ENCODE data around the gene SPI1.
A peak's percentile ranks its signal among the peaks of the same experiment; 100 is the strongest.

SPI1 gene

DNA sequence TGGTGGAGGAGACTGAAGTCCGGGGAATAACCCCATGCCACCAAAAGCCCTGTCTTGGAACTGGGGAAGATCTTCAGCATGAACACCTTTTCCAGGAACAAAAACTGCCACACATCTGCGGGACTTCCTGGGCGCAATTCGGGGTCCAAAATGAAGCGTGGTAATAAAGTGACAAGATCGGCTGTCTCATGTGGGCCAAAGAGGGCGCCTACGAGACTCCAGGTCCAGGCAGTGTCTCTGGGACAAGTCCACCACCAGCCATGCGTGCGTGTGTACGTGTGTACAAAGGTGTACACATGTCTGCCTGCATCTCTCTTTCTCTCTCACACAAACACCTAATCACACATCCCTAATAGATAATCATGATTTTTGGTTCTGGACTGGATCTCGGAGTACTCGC is 16.9 kb downstream of the SPI1 start:
- H3K4me3 ChIP-seq (ENCODE audit: low read length): no peak overlapping the region
- no peaks in the 10 kb centered on the region for H3K9me3 ChIP-seq (ENCODE audit: control insufficient read depth, low read length)
- H3K4me1 ChIP-seq (ENCODE audit: control insufficient read depth, insufficient read depth, low read length): no peaks in the 10 kb centered on the region
- no peaks in the 10 kb centered on the region for H3K36me3 ChIP-seq (ENCODE audit: control insufficient read depth, insufficient read depth, low read length, severe bottlenecking)
- no peak for DNase-seq (ENCODE audit: low read depth)
- H3K9ac ChIP-seq (ENCODE audit: low read length): no peak overlapping the region
- H3K27me3 ChIP-seq (replicated peaks; ENCODE audit: control insufficient read depth, insufficient read depth, low read length): peaks cover 12% of the 10 kb centered on the region

- DNase-seq (ENCODE audit: low read depth): no peak
- no peaks in the 10 kb centered on the region for H3K36me3 ChIP-seq (ENCODE audit: control insufficient read depth, insufficient read depth, low read length, severe bottlenecking)
- no peaks in the 10 kb centered on the region for H3K4me1 ChIP-seq (ENCODE audit: control insufficient read depth, insufficient read depth, low read length)
- H3K4me3 ChIP-seq (ENCODE audit: low read length): no peak overlapping the region
- H3K9me3 ChIP-seq (ENCODE audit: control insufficient read depth, low read length): no peaks in the 10 kb centered on the region
- H3K9ac ChIP-seq (ENCODE audit: low read length): no peak overlapping the region
- H3K27me3 ChIP-seq (replicated peaks; ENCODE audit: control insufficient read depth, insufficient read depth, low read length): peaks cover 11% of the 10 kb centered on the region
Observed at GRCh38 chr11:47360341-47360740, 18.0 kb downstream of the SPI1 start.

GRCh38 chr11:47359586-47359985 is 18.8 kb downstream of the SPI1 start:
- Histone ChIP-seq H3K9me3 (ENCODE audit: control insufficient read depth, low read length) (no peaks in the 10 kb centered on the region), H3K9ac (ENCODE audit: low read length) (no peak overlapping the region), H3K27me3 (replicated peaks; ENCODE audit: control insufficient read depth, insufficient read depth, low read length) (peaks cover 4% of the 10 kb centered on the region), H3K4me1 (ENCODE audit: control insufficient read depth, insufficient read depth, low read length) (no peaks in the 10 kb centered on the region), H3K36me3 (ENCODE audit: control insufficient read depth, insufficient read depth, low read length, severe bottlenecking) (no peaks in the 10 kb centered on the region), H3K4me3 (ENCODE audit: low read length) (no peak overlapping the region)
- no peak for DNase-seq (ENCODE audit: low read depth)

DNA sequence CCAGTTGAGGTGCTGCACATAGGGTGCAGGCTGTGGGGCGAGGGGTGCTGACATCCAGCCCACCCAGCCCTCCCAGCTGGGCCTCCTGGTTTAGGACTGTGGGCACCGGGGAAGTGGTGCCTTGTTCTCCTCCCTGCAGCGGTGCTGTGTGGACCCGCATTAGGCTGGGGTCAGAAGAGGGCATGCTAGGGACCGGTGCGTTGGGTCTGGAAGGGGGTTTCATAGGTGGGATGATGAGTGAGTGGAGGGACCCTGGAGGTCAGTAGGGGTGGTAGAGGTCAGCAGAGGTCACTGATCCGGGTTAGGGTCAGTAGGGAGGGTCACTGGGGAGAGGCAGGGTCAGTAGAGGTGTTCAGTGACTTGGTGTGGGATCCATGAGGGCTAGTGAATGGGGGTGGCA is 19.2 kb downstream of the SPI1 start:
- no peaks in the 10 kb centered on the region for H3K36me3 ChIP-seq (ENCODE audit: control insufficient read depth, insufficient read depth, low read length, severe bottlenecking)
- no peak overlapping the region for H3K9ac ChIP-seq (ENCODE audit: low read length)
- H3K9me3 ChIP-seq (ENCODE audit: control insufficient read depth, low read length): no peaks in the 10 kb centered on the region
- H3K27me3 ChIP-seq (replicated peaks; ENCODE audit: control insufficient read depth, insufficient read depth, low read length): peaks cover under 1% of the 10 kb centered on the region
- DNase-seq (ENCODE audit: low read depth): no peak
- H3K4me1 ChIP-seq (ENCODE audit: control insufficient read depth, insufficient read depth, low read length): no peaks in the 10 kb centered on the region
- H3K4me3 ChIP-seq (ENCODE audit: low read length): no peak overlapping the region

- Histone ChIP-seq H3K4me1 (ENCODE audit: control insufficient read depth, insufficient read depth, low read length) (no peaks in the 10 kb centered on the region), H3K36me3 (ENCODE audit: control insufficient read depth, insufficient read depth, low read length, severe bottlenecking) (no peaks in the 10 kb centered on the region), H3K9ac (ENCODE audit: low read length) (no peak overlapping the region), H3K9me3 (ENCODE audit: control insufficient read depth, low read length) (no peaks in the 10 kb centered on the region), H3K4me3 (ENCODE audit: low read length) (no peak overlapping the region), H3K27me3 (replicated peaks; ENCODE audit: control insufficient read depth, insufficient read depth, low read length) (no peaks in the 10 kb centered on the region)
- DNase-seq (ENCODE audit: low read depth): no peak
Observed at GRCh38 chr11:47358731-47359051, 19.7 kb downstream of the SPI1 start.

DNA sequence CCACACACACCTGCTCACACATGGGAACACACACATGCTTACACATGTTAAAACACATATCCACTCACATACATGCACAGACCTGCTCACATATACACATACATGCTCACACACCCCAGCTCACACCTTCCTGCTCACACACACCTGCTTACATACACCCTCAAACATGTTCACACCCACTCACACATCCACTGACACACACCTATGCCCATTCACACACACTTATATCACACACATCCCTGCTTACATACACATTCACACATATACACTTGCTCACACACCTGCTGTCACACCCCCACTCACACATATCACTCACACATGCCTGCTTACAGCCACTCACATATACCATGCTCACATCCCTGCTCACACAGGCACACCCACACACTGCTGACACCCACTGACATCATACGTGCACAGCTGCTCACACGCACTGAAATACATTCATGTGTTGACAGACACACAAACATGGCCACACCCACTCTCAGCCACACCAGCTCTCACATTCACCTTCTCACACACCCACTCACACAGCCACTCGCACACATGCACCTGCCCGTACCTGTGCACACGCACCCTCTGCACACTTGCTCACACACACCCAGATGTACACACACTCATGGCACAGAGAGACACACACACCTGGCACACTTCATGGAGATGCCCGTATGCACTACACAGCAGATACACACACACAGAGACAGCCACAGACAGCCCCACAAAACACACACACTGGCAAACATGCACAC is 20.2 kb downstream of the SPI1 start:
- H3K9me3 ChIP-seq (ENCODE audit: control insufficient read depth, low read length): no peaks in the 10 kb centered on the region
- no peak overlapping the region for H3K9ac ChIP-seq (ENCODE audit: low read length)
- no peak for DNase-seq (ENCODE audit: low read depth)
- no peaks in the 10 kb centered on the region for H3K27me3 ChIP-seq (replicated peaks; ENCODE audit: control insufficient read depth, insufficient read depth, low read length)
- no peak overlapping the region for H3K4me3 ChIP-seq (ENCODE audit: low read length)
- H3K4me1 ChIP-seq (ENCODE audit: control insufficient read depth, insufficient read depth, low read length): no peaks in the 10 kb centered on the region
- no peaks in the 10 kb centered on the region for H3K36me3 ChIP-seq (ENCODE audit: control insufficient read depth, insufficient read depth, low read length, severe bottlenecking)

DNA sequence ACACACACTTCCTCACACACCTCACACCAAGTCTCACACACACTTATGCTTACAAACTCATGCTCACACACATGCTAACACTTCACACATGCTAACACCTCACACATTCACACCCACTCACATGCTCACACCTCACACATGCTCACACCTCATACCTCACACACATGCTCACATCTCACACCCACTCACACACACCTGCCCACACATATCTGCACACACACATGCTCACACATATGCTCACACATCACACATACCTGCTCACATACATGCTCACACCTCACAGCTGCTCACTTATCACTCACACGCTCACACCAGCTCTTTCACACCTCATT is 21.4 kb downstream of the SPI1 start:
- Histone ChIP-seq H3K36me3 (ENCODE audit: control insufficient read depth, insufficient read depth, low read length, severe bottlenecking) (no peaks in the 10 kb centered on the region), H3K4me3 (ENCODE audit: low read length) (no peak overlapping the region), H3K27me3 (replicated peaks; ENCODE audit: control insufficient read depth, insufficient read depth, low read length) (no peaks in the 10 kb centered on the region), H3K9ac (ENCODE audit: low read length) (no peak overlapping the region), H3K4me1 (ENCODE audit: control insufficient read depth, insufficient read depth, low read length) (no peaks in the 10 kb centered on the region), H3K9me3 (ENCODE audit: control insufficient read depth, low read length) (no peaks in the 10 kb centered on the region)
- no peak for DNase-seq (ENCODE audit: low read depth)

DNA sequence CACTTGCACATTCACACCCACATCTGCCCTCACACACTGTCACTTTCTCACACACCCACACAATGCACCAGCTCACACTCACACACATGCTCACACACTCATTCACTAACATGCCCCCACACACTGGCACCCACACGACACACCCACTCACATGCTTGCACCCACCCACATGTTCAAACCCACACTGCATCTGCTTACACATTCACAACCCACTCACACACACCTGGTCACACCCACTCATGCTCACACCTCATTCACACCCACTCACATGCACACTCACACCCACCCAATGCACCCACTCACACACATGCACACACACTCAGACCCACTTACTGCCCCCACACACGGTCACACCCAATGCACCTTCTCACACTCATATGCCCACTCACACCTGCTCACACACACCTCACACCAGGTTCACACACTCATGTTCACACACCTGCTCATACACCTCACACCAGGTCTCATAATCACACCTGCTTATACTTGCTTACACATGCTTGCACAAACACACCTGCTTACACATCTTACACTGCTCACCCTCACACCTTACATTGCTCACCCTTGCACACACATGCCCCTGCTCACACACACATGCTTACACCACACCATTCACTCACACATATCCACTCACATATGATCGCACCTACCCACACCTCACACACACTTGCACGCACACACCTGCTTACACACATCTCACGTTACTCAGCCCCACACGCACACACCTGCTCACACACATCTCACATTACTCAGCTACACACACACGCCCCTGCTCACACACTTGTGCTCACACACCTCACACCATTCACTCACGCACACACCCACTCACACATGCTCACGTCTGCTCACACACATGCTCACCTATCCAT is 22.0 kb downstream of the SPI1 start:
- Histone ChIP-seq H3K36me3 (ENCODE audit: control insufficient read depth, insufficient read depth, low read length, severe bottlenecking) (no peaks in the 10 kb centered on the region), H3K4me1 (ENCODE audit: control insufficient read depth, insufficient read depth, low read length) (no peaks in the 10 kb centered on the region), H3K9ac (ENCODE audit: low read length) (no peak overlapping the region), H3K27me3 (replicated peaks; ENCODE audit: control insufficient read depth, insufficient read depth, low read length) (peaks cover 3% of the 10 kb centered on the region), H3K9me3 (ENCODE audit: control insufficient read depth, low read length) (no peaks in the 10 kb centered on the region), H3K4me3 (ENCODE audit: low read length) (no peak overlapping the region)
- no peak for DNase-seq (ENCODE audit: low read depth)

GRCh38 chr11:47355283-47356128 is 22.8 kb downstream of the SPI1 start:
- no peaks in the 10 kb centered on the region for H3K36me3 ChIP-seq (ENCODE audit: control insufficient read depth, insufficient read depth, low read length, severe bottlenecking)
- no peaks in the 10 kb centered on the region for H3K9me3 ChIP-seq (ENCODE audit: control insufficient read depth, low read length)

DNA sequence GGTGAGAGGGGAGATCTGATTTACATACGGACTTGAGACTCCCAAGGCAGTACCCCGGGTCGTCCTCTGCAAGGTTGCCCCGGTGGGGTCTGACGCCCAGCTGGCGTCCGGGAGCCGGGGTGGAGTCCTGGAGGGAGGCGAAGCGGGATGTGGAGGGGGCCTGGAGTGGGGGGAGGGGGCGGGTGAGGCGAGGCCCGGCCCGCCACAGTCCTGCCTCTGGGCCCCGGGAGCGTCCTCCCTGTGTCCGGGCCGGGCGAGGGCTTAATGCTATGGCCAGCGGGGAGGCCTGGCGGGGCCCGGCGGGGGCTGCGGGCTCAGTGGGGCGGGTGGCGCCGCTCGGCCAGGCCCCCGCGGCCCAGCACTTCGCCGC is 23.4 kb downstream of the SPI1 start:
- no peak for DNase-seq (ENCODE audit: low read depth)
- Histone ChIP-seq H3K4me3 (ENCODE audit: low read length) (no peak overlapping the region), H3K9ac (ENCODE audit: low read length) (peak overlapping the region; percentile 51), H3K9me3 (ENCODE audit: control insufficient read depth, low read length) (no peaks in the 10 kb centered on the region), H3K27me3 (replicated peaks; ENCODE audit: control insufficient read depth, insufficient read depth, low read length) (peaks cover 5% of the 10 kb centered on the region), H3K4me1 (ENCODE audit: control insufficient read depth, insufficient read depth, low read length) (no peaks in the 10 kb centered on the region), H3K36me3 (ENCODE audit: control insufficient read depth, insufficient read depth, low read length, severe bottlenecking) (no peaks in the 10 kb centered on the region)

More at GRCh38 chr11:47355283-47356128, 22.8 kb downstream of the SPI1 start:
- H3K27me3 ChIP-seq (replicated peaks; ENCODE audit: control insufficient read depth, insufficient read depth, low read length): peaks cover 5% of the 10 kb centered on the region
- H3K4me3 ChIP-seq (ENCODE audit: low read length): peak overlapping the region; percentile 15
- H3K9ac ChIP-seq (ENCODE audit: low read length): peak overlapping the region; percentile 51
- no peaks in the 10 kb centered on the region for H3K4me1 ChIP-seq (ENCODE audit: control insufficient read depth, insufficient read depth, low read length)
- peak; percentile 97 for DNase-seq (ENCODE audit: low read depth)

All from adipocyte (in vitro differentiated cells).